ENCODE results near the gene GBP2. TPM values are rescaled to one million over a fixed set of nuclear protein-coding genes. Genes with fewer than 3 reads are reported as not detected.

GBP2 gene
- total RNA-seq, 2 experiments from 2014 or later: 87.6 to 91.8 TPM

- intact Hi-C loops (cut with DNase I, micrococcal nuclease): no loop called here
- no peak for TF ChIP-seq CTCF (IDR thresholded peaks at IDR 0.05)
- ChIA-PET CTCF (interaction anchor here (1.2 to 1.9 kb wide), 2 partner anchors 10 to 13 kb away, joined by 3 to 6 read pairs; no protein-coding TSS in a partner anchor), POLR2A (interaction anchor here (0.6 to 1.7 kb wide), 2 partner anchors 13 to 21 kb away, joined by 3 to 5 read pairs; no protein-coding TSS in a partner anchor)
- Histone ChIP-seq H3K27me3 (ENCODE audit: control insufficient read depth in 1 of 2, insufficient read depth in 2 of 2, low read length in 2 of 2) (no peaks in the 10 kb centered on the region), H3K4me3 (ENCODE audit: low read length) (no peak overlapping the region), H3K27ac (ENCODE audit: low read depth in 1 of 2, low read length in 2 of 2) (no peak overlapping the region), H3K4me1 (ENCODE audit: insufficient read depth, low read length) (no peaks in the 10 kb centered on the region), H3K9me3 (ENCODE audit: control insufficient read depth in 1 of 2, insufficient read depth in 1 of 2, low read length in 2 of 2) (no peaks in the 10 kb centered on the region), H3K36me3 (ENCODE audit: insufficient read depth, low read length) (no peaks in the 10 kb centered on the region)
- Mint-ChIP-seq H3K27ac (no peak overlapping the region), H3K9me3 (no peaks in the 10 kb centered on the region), H3K36me3 (ENCODE audit: low read depth) (no peaks in the 10 kb centered on the region), H3K4me1 (ENCODE audit: low read depth) (no peaks in the 10 kb centered on the region), H3K4me3 (no peak overlapping the region), H3K27me3 (no peaks in the 10 kb centered on the region)
- DNase-seq: no peak
- ATAC-seq (ENCODE audit: poor library complexity): no peak
Observed at GRCh38 chr1:89147678-89148658, 22.1 kb upstream of the GBP2 start.

GRCh38 chr1:89146721-89147120, 20.8 kb upstream of the GBP2 start:
- ATAC-seq (ENCODE audit: poor library complexity): no peak
- H3K36me3 ChIP-seq (ENCODE audit: insufficient read depth, low read length): no peaks in the 10 kb centered on the region
- H3K36me3 Mint-ChIP-seq (ENCODE audit: low read depth): no peaks in the 10 kb centered on the region
- no peak for TF ChIP-seq CTCF (IDR thresholded peaks at IDR 0.05)
- no peak overlapping the region for H3K27ac ChIP-seq (ENCODE audit: low read depth in 1 of 2, low read length in 2 of 2)
- POLR2A ChIA-PET: interaction anchor here (1.7 kb wide), 1 partner anchor 20 kb away, joined by 5 read pairs; no protein-coding TSS in a partner anchor
- H3K4me1 ChIP-seq (ENCODE audit: insufficient read depth, low read length): no peaks in the 10 kb centered on the region
- H3K27me3 Mint-ChIP-seq: no peaks in the 10 kb centered on the region
- peaks cover 2% of the 10 kb centered on the region for H3K4me1 Mint-ChIP-seq (ENCODE audit: low read depth)
- CTCF ChIA-PET: no interaction called here
- H3K9me3 ChIP-seq (ENCODE audit: control insufficient read depth in 1 of 2, insufficient read depth in 1 of 2, low read length in 2 of 2): no peaks in the 10 kb centered on the region
- no peaks in the 10 kb centered on the region for H3K9me3 Mint-ChIP-seq
- H3K27me3 ChIP-seq (ENCODE audit: control insufficient read depth in 1 of 2, insufficient read depth in 2 of 2, low read length in 2 of 2): no peaks in the 10 kb centered on the region
- no peak overlapping the region for H3K27ac Mint-ChIP-seq
- H3K4me3 Mint-ChIP-seq: no peak overlapping the region
- intact Hi-C loops (cut with DNase I, micrococcal nuclease): no loop called here
- no peak overlapping the region for H3K4me3 ChIP-seq (ENCODE audit: low read length)
- no peak for DNase-seq

GRCh38 chr1:89143484-89143883, 17.6 kb upstream of the GBP2 start:
- H3K36me3 ChIP-seq (ENCODE audit: insufficient read depth, low read length): no peaks in the 10 kb centered on the region
- no peaks in the 10 kb centered on the region for H3K27me3 Mint-ChIP-seq
- no peaks in the 10 kb centered on the region for H3K9me3 Mint-ChIP-seq
- POLR2A ChIA-PET: no interaction called here
- H3K4me1 Mint-ChIP-seq (ENCODE audit: low read depth): peaks cover 8% of the 10 kb centered on the region
- no peaks in the 10 kb centered on the region for H3K27me3 ChIP-seq (ENCODE audit: control insufficient read depth in 1 of 2, insufficient read depth in 2 of 2, low read length in 2 of 2)
- H3K27ac ChIP-seq (ENCODE audit: low read depth in 1 of 2, low read length in 2 of 2): no peak overlapping the region
- H3K4me1 ChIP-seq (ENCODE audit: insufficient read depth, low read length): no peaks in the 10 kb centered on the region
- no peak overlapping the region for H3K4me3 ChIP-seq (ENCODE audit: low read length)
- intact Hi-C loops (cut with DNase I, micrococcal nuclease): no loop called here
- CTCF ChIA-PET: no interaction called here
- TF ChIP-seq CTCF (IDR thresholded peaks at IDR 0.05): no peak
- H3K27ac Mint-ChIP-seq: no peak overlapping the region
- DNase-seq (no peak), ATAC-seq (ENCODE audit: poor library complexity) (no peak)
- H3K9me3 ChIP-seq (ENCODE audit: control insufficient read depth in 1 of 2, insufficient read depth in 1 of 2, low read length in 2 of 2): no peaks in the 10 kb centered on the region
- no peak overlapping the region for H3K4me3 Mint-ChIP-seq
- H3K36me3 Mint-ChIP-seq (ENCODE audit: low read depth): no peaks in the 10 kb centered on the region
